Endothelial cell of umbilical vein (primary cell): Measurements from ENCODE around the gene BMP2K. TPM values are rescaled to one million over a fixed set of nuclear protein-coding genes. Genes with fewer than 3 reads are reported as not detected.

ENCODE experiments used
- BruUV-seq: library from RNA; stranded (reverse); fragments of 400-500 nt; replicated peaks from 2 replicates; lab custom pipeline; 2021; lab: Mats Ljungman, UMichigan
- CTCF ChIA-PET: fragments of 300-600, 350-600 bp; sonication (Branson Sonifier 250); formaldehyde crosslinking; loops from one replicate; lab custom pipeline; 2021; ENCODE audit warnings: antibody characterized with exemption, inconsistent platforms; lab: Charles Lee
- POLR2A ChIA-PET: fragments of 300-600, 350-600 bp; sonication (Branson Sonifier 250); formaldehyde crosslinking; loops from one replicate; lab custom pipeline; 2021; ENCODE audit warnings: antibody characterized with exemption, inconsistent platforms; lab: Charles Lee
- DNase-seq: peaks from one replicate; pipeline ENCODE4 v3.0.0-alpha.2; 2011; ENCODE audit warnings: low read depth, low spot score
- FAIRE-seq: peaks from 2 replicates; lab custom pipeline; 2011; peaks lifted over from hg19 to GRCh38; lab: Jason Lieb, UNC
- H2AFZ ChIP-seq: 2 replicates; pipeline ENCODE4 v1.6.0; 2012; ENCODE audit warnings: low read depth, low read length, control low read depth, inconsistent platforms
- H3K27ac ChIP-seq: 2 replicates; pipeline ENCODE4 v1.5.1; 2011; ENCODE audit warnings: low read depth, mild to moderate bottlenecking, control low read depth, low read length, moderate library complexity; ENCODE audit not compliant: insufficient read depth
- H3K27me3 ChIP-seq, 2 experiments: 2 replicates each; pipeline versions ENCODE4 v1.6.0 to v1.6.1; 2011; ENCODE audit warnings: low read length in 2 of 2, mixed read lengths in 1 of 2; ENCODE audit not compliant: control insufficient read depth in 2 of 2, insufficient read depth in 2 of 2
- H3K36me3 ChIP-seq, 2 experiments: 2 replicates in 1 of 2; 3 replicates in 1 of 2; pipeline ENCODE4 v1.5.1; 2011; ENCODE audit warnings: low read length in 2 of 2, mild to moderate bottlenecking in 1 of 2, moderate library complexity in 1 of 2; ENCODE audit not compliant: control insufficient read depth in 2 of 2, insufficient read depth in 2 of 2; ENCODE audit errors: extremely low read depth in 1 of 2
- H3K4me1 ChIP-seq: 3 replicates; pipeline ENCODE4 v1.5.1; 2011; ENCODE audit warnings: mild to moderate bottlenecking, low read length; ENCODE audit not compliant: control insufficient read depth, insufficient read depth; ENCODE audit errors: extremely low read depth
- H3K4me2 ChIP-seq: 2 replicates; pipeline ENCODE4 v1.6.1; 2011; ENCODE audit warnings: low read length, control low read depth, mixed read lengths; ENCODE audit not compliant: insufficient read depth
- H3K4me3 ChIP-seq, 3 experiments: fragments of 200-600 bp in 1 of 3; sonication (generic), shearing (Covaris generic) in 1 of 3; replicated peaks in 1 of 3; 2 replicates each; pipeline ENCODE4 v1.5.1; 2011 to 2016; ENCODE audit warnings: control low read depth in 3 of 3, low read length in 3 of 3, mild to moderate bottlenecking in 2 of 3, inconsistent platforms in 1 of 3, low read depth in 1 of 3, moderate library complexity in 1 of 3; ENCODE audit not compliant: insufficient read depth in 1 of 3
- H3K79me2 ChIP-seq: 2 replicates; pipeline ENCODE4 v1.6.0; 2012; ENCODE audit warnings: low read length, inconsistent platforms; ENCODE audit not compliant: control insufficient read depth, insufficient read depth
- H3K9ac ChIP-seq: replicated peaks from 2 replicates; pipeline ENCODE3; 2011; ENCODE audit warnings: low read length, control low read depth; ENCODE audit not compliant: insufficient read depth; ENCODE audit errors: extremely low read depth
- H3K9me1 ChIP-seq: replicated peaks from 3 replicates; pipeline ENCODE4 v1.6.0; 2011; ENCODE audit warnings: mild to moderate bottlenecking, low read length; ENCODE audit not compliant: control insufficient read depth, insufficient read depth; ENCODE audit errors: extremely low read depth
- H3K9me3 ChIP-seq: replicated peaks from 2 replicates; pipeline ENCODE4 v1.5.1; 2012; ENCODE audit warnings: low read length, inconsistent platforms; ENCODE audit not compliant: control insufficient read depth, insufficient read depth
- H4K20me1 ChIP-seq: replicated peaks from 2 replicates; pipeline ENCODE3; 2011; ENCODE audit warnings: mild to moderate bottlenecking, low read length; ENCODE audit not compliant: control insufficient read depth, insufficient read depth; ENCODE audit errors: extremely low read depth
- EZH2 ChIP-seq: IDR thresholded peaks from 2 replicates; pipeline ENCODE4 v1.6.1; 2012; ENCODE audit warnings: borderline replicate concordance, low read depth, mild to moderate bottlenecking, moderate library complexity, low read length, inconsistent platforms; ENCODE audit not compliant: severe bottlenecking
- FOS ChIP-seq: IDR thresholded peaks from 2 replicates; pipeline ENCODE4 v1.6.1; 2011; ENCODE audit warnings: mild to moderate bottlenecking, low read length, moderate library complexity, borderline replicate concordance; ENCODE audit not compliant: insufficient read depth
- GATA2 ChIP-seq: IDR thresholded peaks from 2 replicates; pipeline ENCODE4 v1.7.0; 2011; ENCODE audit warnings: low read depth, mild to moderate bottlenecking, moderate library complexity, mixed read lengths, low read length; ENCODE audit not compliant: insufficient read length, insufficient read depth
- JUN ChIP-seq: IDR thresholded peaks from 2 replicates; pipeline ENCODE4 v1.6.1; 2011; ENCODE audit warnings: borderline replicate concordance, low read depth; ENCODE audit not compliant: insufficient read length, insufficient read depth
- MYC ChIP-seq: IDR thresholded peaks from one replicate; pipeline ENCODE4 v1.6.1; 2011; ENCODE audit warnings: mild to moderate bottlenecking, low read depth, low read length
- POLR2A ChIP-seq: IDR thresholded peaks from 2 replicates; pipeline ENCODE4 v1.6.1; 2012; ENCODE audit warnings: low read depth, mild to moderate bottlenecking, control low read depth, low read length
- POLR2AphosphoS5 ChIP-seq: IDR thresholded peaks from 2 replicates; pipeline ENCODE4 v1.6.1; 2012; ENCODE audit warnings: low read depth, mild to moderate bottlenecking, control low read depth, low read length, moderate library complexity; ENCODE audit not compliant: insufficient read depth
- dilution Hi-C: fragments of 300-500 bp; cut with MboI; formaldehyde crosslinking; loops from one replicate; pipeline ENCODE4 v1.15.0; 2019; ENCODE audit warnings: low sequenced_read_pairs; ENCODE audit not compliant: extremely low pct_ligation_motif_present
- intact Hi-C: fragments of 100-400 bp; cut with micrococcal nuclease; formaldehyde crosslinking; loops from one replicate; pipeline ENCODE4 v1.10.0; 2022
- polyA plus RNA-seq, 4 experiments: library from polyadenylated mRNA; depleted of rRNA in 3 of 4; stranded (reverse) in 3 of 4; unstranded in 1 of 4; fragments of >200 nt; gene quantifications; 2 replicates each; pipeline versions ENCODE4 v1.2.1 to v1.2.3, GENCODE V29; 2011 to 2012; ENCODE audit warnings: missing spikeins in 1 of 4
- total RNA-seq: library from RNA; stranded (reverse); gene quantifications from 2 replicates; pipeline ENCODE4 v1.2.3, GENCODE V29; 2021
- TF ChIP-seq, protein P1 (sequence below): IDR thresholded peaks from 2 replicates; pipeline ENCODE4 v1.6.1; 2011; ENCODE audit not compliant: insufficient read depth, insufficient read length
- TF ChIP-seq, protein P2 (sequence below), 2 donors: IDR thresholded peaks; 1 replicate in 1 of 2; 2 replicates in 1 of 2; pipeline ENCODE4 v1.5.1; 2011; ENCODE audit warnings: low read length in 2 of 2, mild to moderate bottlenecking in 2 of 2, moderate library complexity in 2 of 2, control low read depth in 1 of 2, inconsistent platforms in 1 of 2, low read depth in 1 of 2; ENCODE audit not compliant: insufficient read depth in 1 of 2; ENCODE audit errors: extremely low read depth in 1 of 2

BMP2K gene
- total and polyA plus RNA-seq, 2 donors (not counting 3 experiments of a cell fraction or from before 2014, with no cell fraction given), result 16.1 to 37.9 TPM

DNA sequence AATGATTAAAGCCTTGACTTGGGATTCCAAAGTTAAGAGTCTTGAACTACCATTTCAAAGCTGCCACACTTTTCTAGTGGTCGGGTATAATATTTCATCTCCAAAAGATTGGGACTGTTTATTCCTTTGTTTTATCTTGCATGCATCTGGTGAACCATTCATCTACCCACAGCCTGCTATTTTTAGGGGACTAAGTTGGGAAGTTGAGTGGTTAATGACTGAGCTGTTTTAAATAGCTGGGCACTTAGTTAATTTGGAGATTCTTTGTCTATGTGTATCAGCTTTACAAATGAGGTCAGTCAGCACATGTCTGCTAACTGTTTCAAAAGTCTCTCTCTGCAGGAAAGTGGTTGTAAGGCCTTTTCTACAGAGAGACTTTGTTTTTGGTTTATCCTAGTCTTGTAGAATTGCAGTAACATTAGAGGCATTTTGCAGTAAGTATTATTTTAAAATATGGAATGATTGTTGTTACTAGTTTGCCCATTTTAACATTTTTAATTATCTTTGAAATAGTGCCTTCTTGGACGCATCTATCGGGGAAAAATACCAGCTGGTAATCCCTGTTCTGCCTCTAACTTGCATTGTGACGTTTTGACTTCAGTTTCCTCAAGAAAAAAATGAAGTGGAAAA lies 8.2 kb downstream of the BMP2K start:
- dilution Hi-C loops, result no loop called here
- ChIA-PET CTCF (interaction anchor here (1.3 kb wide), 1 partner anchor 32 kb away, joined by 3 read pairs; no protein-coding TSS in a partner anchor), POLR2A (interaction anchor here (0.6 kb wide), 1 partner anchor 8 kb away, joined by 4 read pairs; the partner anchor contains the start of gene BMP2K)
- Histone ChIP-seq H3K9me1 (no peaks in the 10 kb centered on the region), H3K4me2 (no peak overlapping the region), H3K9ac (no peak overlapping the region), H3K9me3 (no peaks in the 10 kb centered on the region), H2AFZ (no peak overlapping the region), H3K4me3 (no peak overlapping the region), H3K27me3 (no peaks in the 10 kb centered on the region), H3K4me1 (peaks cover 3% of the 10 kb centered on the region), H3K79me2 (peaks cover 97% of the 10 kb centered on the region), H3K36me3 (no peaks in the 10 kb centered on the region), H3K27ac (no peak overlapping the region), H4K20me1 (peaks cover 8% of the 10 kb centered on the region)
- DNase-seq (no peak), FAIRE-seq (no peak)
- intact Hi-C loops, result no loop called here
- TF ChIP-seq EZH2 (no peak), POLR2AphosphoS5 (no peak), MYC (no peak), POLR2A (no peak), FOS (no peak), GATA2 (no peak), JUN (no peak)
- TF ChIP-seq, protein P1, sequence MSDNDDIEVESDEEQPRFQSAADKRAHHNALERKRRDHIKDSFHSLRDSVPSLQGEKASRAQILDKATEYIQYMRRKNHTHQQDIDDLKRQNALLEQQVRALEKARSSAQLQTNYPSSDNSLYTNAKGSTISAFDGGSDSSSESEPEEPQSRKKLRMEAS, result no peak
- TF ChIP-seq, protein P2, sequence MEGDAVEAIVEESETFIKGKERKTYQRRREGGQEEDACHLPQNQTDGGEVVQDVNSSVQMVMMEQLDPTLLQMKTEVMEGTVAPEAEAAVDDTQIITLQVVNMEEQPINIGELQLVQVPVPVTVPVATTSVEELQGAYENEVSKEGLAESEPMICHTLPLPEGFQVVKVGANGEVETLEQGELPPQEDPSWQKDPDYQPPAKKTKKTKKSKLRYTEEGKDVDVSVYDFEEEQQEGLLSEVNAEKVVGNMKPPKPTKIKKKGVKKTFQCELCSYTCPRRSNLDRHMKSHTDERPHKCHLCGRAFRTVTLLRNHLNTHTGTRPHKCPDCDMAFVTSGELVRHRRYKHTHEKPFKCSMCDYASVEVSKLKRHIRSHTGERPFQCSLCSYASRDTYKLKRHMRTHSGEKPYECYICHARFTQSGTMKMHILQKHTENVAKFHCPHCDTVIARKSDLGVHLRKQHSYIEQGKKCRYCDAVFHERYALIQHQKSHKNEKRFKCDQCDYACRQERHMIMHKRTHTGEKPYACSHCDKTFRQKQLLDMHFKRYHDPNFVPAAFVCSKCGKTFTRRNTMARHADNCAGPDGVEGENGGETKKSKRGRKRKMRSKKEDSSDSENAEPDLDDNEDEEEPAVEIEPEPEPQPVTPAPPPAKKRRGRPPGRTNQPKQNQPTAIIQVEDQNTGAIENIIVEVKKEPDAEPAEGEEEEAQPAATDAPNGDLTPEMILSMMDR (IDR thresholded peaks at IDR 0.05; ENCODE audit: extremely low read depth in 1 of 2, insufficient read depth in 1 of 2, low read depth in 1 of 2, low read length in 2 of 2), result no peak
- no TSS peak for BruUV-seq
